GM12892 (cell line): ENCODE data around the gene KRT17.

Source experiments
- POLR2A ChIP-seq: IDR thresholded peaks from 2 replicates; pipeline ENCODE4 v1.6.1; 2011; ENCODE audit warnings: low read depth, low read length, control low read depth
- POLR2AphosphoS5 ChIP-seq: IDR thresholded peaks from 2 replicates; pipeline ENCODE4 v1.6.1; 2011; ENCODE audit warnings: low read depth, low read length, control low read depth
- TAF1 ChIP-seq: IDR thresholded peaks from 2 replicates; pipeline ENCODE4 v1.6.1; 2011; ENCODE audit warnings: low read depth, mild to moderate bottlenecking, control low read depth, low read length, borderline replicate concordance

DNA sequence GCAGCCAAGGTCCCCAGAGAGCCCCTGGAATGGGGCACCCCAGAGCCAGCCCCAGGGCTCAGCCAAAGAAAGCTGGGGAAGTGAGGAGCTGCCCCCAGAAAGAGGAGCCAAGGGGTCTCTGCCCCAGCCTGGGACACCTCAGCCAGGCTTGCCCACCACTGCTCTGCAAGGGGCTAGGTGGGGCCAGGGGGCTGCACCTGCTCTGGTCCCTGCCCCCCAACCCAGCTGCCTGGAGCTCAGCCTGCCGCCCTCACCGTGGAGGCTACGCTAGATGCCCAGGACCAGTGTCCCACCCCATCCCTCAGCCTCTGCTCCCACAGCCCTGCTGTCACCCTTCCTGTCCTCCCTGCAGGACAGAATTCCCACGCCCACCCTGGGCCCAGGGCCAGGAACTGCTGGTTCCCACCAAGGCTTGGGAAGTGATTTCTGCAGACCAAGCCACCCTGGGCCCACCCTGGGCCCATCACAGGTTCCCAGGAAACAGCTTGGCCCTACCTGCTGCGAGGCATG lies 28.1 kb upstream of the KRT17 start:
- TF ChIP-seq POLR2AphosphoS5, result no peak
- TF ChIP-seq POLR2A, result no peak
- no peak for TF ChIP-seq TAF1
